Adrenal gland (tissue), 12 donors: ENCODE measurements around the gene SCIMP. TPM values are rescaled to one million over a fixed set of nuclear protein-coding genes. Genes with fewer than 3 reads are reported as not detected.
"Not testable (repeated sequence)": the region's sequence is repeated elsewhere in the genome, so short reads cannot be mapped to it uniquely, and the experiment has no call there.

Source experiments
- DNase-seq, 7 donors: peaks; one replicate each; pipeline ENCODE4 v3.0.0-alpha.2; 2019 to 2020
- H3K27ac ChIP-seq, 5 donors: fragments of 200-600 bp; sonication (generic) in 4 of 5; 1 replicate in 3 of 5; 2 replicates in 2 of 5; pipeline versions ENCODE4 v1.5.1 to v1.8.0; 2016 to 2020; ENCODE audit warnings: mild to moderate bottlenecking in 1 of 5
- H3K27me3 ChIP-seq: fragments of 200-600 bp; 2 replicates; pipeline ENCODE4 v1.8.0; 2021
- H3K36me3 ChIP-seq, 2 donors: fragments of 200-600 bp; replicated peaks in 1 of 2; 1 replicate in 1 of 2; 2 replicates in 1 of 2; pipeline versions ENCODE4 v1.5.1 to v1.8.0; 2018 to 2022
- H3K4me1 ChIP-seq, 2 donors: fragments of 200-600 bp; replicated peaks in 1 of 2; 1 replicate in 1 of 2; 2 replicates in 1 of 2; pipeline versions ENCODE4 v1.5.1 to v1.8.0; 2018 to 2021
- H3K4me3 ChIP-seq, 4 donors: fragments of 200-600 bp; sonication (generic) in 3 of 4; one replicate each; pipeline ENCODE4 v1.5.1; 2016 to 2018
- H3K9me3 ChIP-seq, 3 donors: fragments of 200-600 bp; sonication (generic) in 1 of 3; replicated peaks in 1 of 3; 1 replicate in 2 of 3; 2 replicates in 1 of 3; pipeline versions ENCODE4 v1.5.1 to v1.8.0; 2016 to 2021
- CTCF ChIP-seq, 6 experiments: fragments of 450-650 bp in 4 of 6; fragments of 200-600 bp in 2 of 6; sonication (generic) in 1 of 6; IDR thresholded peaks; 1 replicate in 5 of 6; 2 replicates in 1 of 6; pipeline versions ENCODE4 v1.5.1 to v1.8.0; 2016 to 2021; ENCODE audit warnings: antibody characterized with exemption in 6 of 6, mild to moderate bottlenecking in 2 of 6, moderate library complexity in 1 of 6
- POLR2A ChIP-seq, 2 donors: fragments of 450-650 bp; IDR thresholded peaks; one replicate each; pipeline ENCODE4 v1.6.1; 2017; ENCODE audit warnings: antibody characterized with exemption in 2 of 2, mild to moderate bottlenecking in 2 of 2, moderate library complexity in 1 of 2
- WGBS, 4 donors: extraction: QIAGEN DNeasy Blood & Tissue Kit in 2 of 4; methylation state at CpG; one replicate each; pipeline versions ENCODE4 v1.1.5 to v1.1.7; 2013 to 2017; 5-methylcytosine and 5-hydroxymethylcytosine counted together
- intact Hi-C, 2 donors: fragments of 100-400 bp; cut with DNase I; formaldehyde crosslinking; loops; one replicate each; pipeline versions ENCODE4 v1.14.1 to v1.15.0; 2022 to 2023
- polyA plus RNA-seq, 3 donors: library from polyadenylated mRNA; stranded (reverse); fragments of 200-250 nt in 2 of 3; fragments of 350-450 nt in 1 of 3; fragmentation: Illumina TruSeq in 1 of 3; extraction: RNeasy Lipid Tissue Mini Kit (QIAGEN cat#74804) in 1 of 3; gene quantifications; one replicate each; pipeline ENCODE4 v1.2.3, GENCODE V29; 2013 to 2014
- total RNA-seq, 9 donors: library from RNA; depleted of rRNA in 4 of 9; stranded (reverse); fragments of >200 nt in 4 of 9; fragments of 120-200 nt in 1 of 9; fragmentation: NEBNext Ultra II Directional in 1 of 9; extraction: Animal tissue kit (Norgen Biotek cat#: 25700) in 1 of 9; gene quantifications; one replicate each; pipeline versions ENCODE4 v1.1.0 to v1.2.4, GENCODE V29; 2013 to 2023
- donor health status: healthy with polysubstance abuse.
- donor health status: Bipolar disorder and iron deficiency.
- donor health status: DM: yes; HTN: yes; CAD: no.
- donor health status: DM: no; HTN: no; CAD: no.
- donor health status: DM: no; HTN: no; CAD: no.
- donor health status: DM: yes; HTN: yes; CAD: no.

SCIMP gene
- total and polyA plus RNA-seq, 12 donors = 0.94 to 14.2 (median 6.2) TPM

- Histone ChIP-seq H3K36me3 (no peaks in the 10 kb centered on the region), H3K4me1 (no peaks in the 10 kb centered on the region), H3K27me3 (no peaks in the 10 kb centered on the region), H3K27ac (no peak overlapping the region), H3K9me3 (no peaks in the 10 kb centered on the region), H3K4me3 (no peak overlapping the region)
- TF ChIP-seq POLR2A (IDR thresholded peaks at IDR 0.05) = no peak
- peak; percentile 43 to 73 (median 66) for TF ChIP-seq CTCF (IDR thresholded peaks at IDR 0.05)
- intact Hi-C loops = loop anchor here in 1 of 2 donors (5.0 kb wide), 1 partner anchor 40 kb away; no protein-coding TSS in a partner anchor
- WGBS, 4 donors = 15 to 30% (median 20%) methylated on average over 6 of the region's 6 CpGs
- peak; percentile 43 to 83 (median 64) for DNase-seq
Measured at GRCh38 chr17:5237541-5238016, 2.9 kb upstream of the SCIMP start.

GRCh38 chr17:5236938-5237540 is 2.4 kb upstream of the SCIMP start:
- Histone ChIP-seq H3K4me1 (no peaks in the 10 kb centered on the region), H3K27me3 (no peaks in the 10 kb centered on the region), H3K4me3 (no peak overlapping the region), H3K9me3 (no peaks in the 10 kb centered on the region), H3K36me3 (no peaks in the 10 kb centered on the region), H3K27ac (no peak overlapping the region)
- intact Hi-C loops = loop anchor here in 1 of 2 donors (5.0 kb wide), 1 partner anchor 40 kb away; no protein-coding TSS in a partner anchor
- 73 to 84% (median 80%) methylated on average over 3 of the region's 3 CpGs for WGBS, 4 donors
- no peak for TF ChIP-seq POLR2A (IDR thresholded peaks at IDR 0.05)
- no peak for TF ChIP-seq CTCF (IDR thresholded peaks at IDR 0.05)
- no peak for DNase-seq

- H3K27me3 ChIP-seq, H3K4me1 ChIP-seq, H3K9me3 ChIP-seq, DNase-seq, H3K36me3 ChIP-seq, intact Hi-C loops: not testable (repeated sequence)
- H3K27ac ChIP-seq = peak overlapping the region in 4 of 5 donors; percentile 14 to 81 (median 40)
- peak overlapping the region in 1 of 4 donors; percentile 31 for H3K4me3 ChIP-seq
- WGBS, 4 donors = 89 to 96% (median 93%) methylated on average over 5 to 7 of the region's 7 CpGs
Measured at GRCh38 chr17:5233492-5233891, 1.2 kb downstream of the SCIMP start.

GRCh38 chr17:5226940-5227878 is 7.5 kb downstream of the SCIMP start:
- no peak overlapping the region for H3K4me3 ChIP-seq
- H3K9me3 ChIP-seq = no peaks in the 10 kb centered on the region
- WGBS, 4 donors = 87 to 92% (median 91%) methylated on average over 11 to 15 of the region's 15 CpGs
- no peaks in the 10 kb centered on the region for H3K36me3 ChIP-seq
- peak overlapping the region in 2 of 5 donors; percentile 10 to 63 for H3K27ac ChIP-seq
- H3K4me1 ChIP-seq = peaks cover 0 to 5% of the 10 kb centered on the region in 2 donors
- H3K27me3 ChIP-seq = no peaks in the 10 kb centered on the region
- TF ChIP-seq CTCF (IDR thresholded peaks at IDR 0.05) (no peak), POLR2A (IDR thresholded peaks at IDR 0.05) (no peak)
- intact Hi-C loops = no loop called here
- no peak for DNase-seq
